Body of pancreas (tissue), 4 donors: ENCODE data around the gene GIPC1. TPM values are rescaled to one million over a fixed set of nuclear protein-coding genes. Genes with fewer than 3 reads are reported as not detected.
"Not testable (repeated sequence)": the region's sequence is repeated elsewhere in the genome, so short reads cannot be mapped to it uniquely, and the experiment has no call there.

Experiments
- ATAC-seq: fragments of 150-250 bp; one replicate; pipeline ENCODE4 v1.9.1; 2016
- DNase-seq, 4 donors: peaks; one replicate each; pipeline ENCODE4 v3.0.0-alpha.2; 2019
- H3K27ac ChIP-seq, 4 donors: fragments of 200-600 bp; sonication (generic); 1 replicate in 3 of 4; 2 replicates in 1 of 4; pipeline versions ENCODE4 v1.5.1 to v1.6.1; 2016 to 2019; ENCODE audit warnings: mild to moderate bottlenecking in 1 of 4, mixed read lengths in 1 of 4, moderate library complexity in 1 of 4
- H3K27me3 ChIP-seq, 2 donors: fragments of 200-600 bp; sonication (generic); one replicate each; pipeline ENCODE4 v1.6.0; 2016; ENCODE audit warnings: mild to moderate bottlenecking in 1 of 2
- H3K36me3 ChIP-seq, 2 donors: fragments of 200-600 bp; sonication (generic); replicated peaks in 1 of 2; 2 replicates each; pipeline ENCODE4 v1.5.1; 2016; ENCODE audit warnings: low read depth in 2 of 2; ENCODE audit not compliant: insufficient read depth in 1 of 2
- H3K4me1 ChIP-seq: fragments of 200-600 bp; sonication (generic); one replicate; pipeline ENCODE4 v1.6.0; 2016
- H3K4me3 ChIP-seq, 2 donors: fragments of 200-600 bp; sonication (generic); 1 replicate in 1 of 2; 2 replicates in 1 of 2; pipeline ENCODE4 v1.5.1; 2016 to 2019
- H3K9me3 ChIP-seq, 3 donors: fragments of 200-600 bp; sonication (generic); 1 replicate in 2 of 3; 2 replicates in 1 of 3; pipeline ENCODE4 v1.5.1; 2016
- POLR2A ChIP-seq, 3 donors: fragments of 450-650 bp; IDR thresholded peaks; one replicate each; pipeline ENCODE4 v1.6.1; 2016; ENCODE audit warnings: antibody characterized with exemption in 3 of 3, mild to moderate bottlenecking in 2 of 3
- WGBS, 2 donors: methylation state at CpG; one replicate each; pipeline ENCODE4 v1.1.5; 2017; 5-methylcytosine and 5-hydroxymethylcytosine counted together
- intact Hi-C: fragments of 100-400 bp; cut with DNase I; formaldehyde crosslinking; loops from one replicate; pipeline ENCODE4 v1.15.1; 2023
- total RNA-seq, 2 donors: library from RNA; depleted of rRNA; stranded (reverse); fragments of >200 nt; gene quantifications; one replicate each; pipeline ENCODE4 v1.1.0, GENCODE V29; 2016
- TF ChIP-seq, protein P1 (sequence below), 7 experiments: fragments of 450-650 bp in 4 of 7; fragments of 200-600 bp in 3 of 7; sonication (generic) in 3 of 7; IDR thresholded peaks; one replicate each; pipeline ENCODE4 v1.5.1; 2016 to 2019; ENCODE audit warnings: antibody characterized with exemption in 7 of 7

The GIPC1 gene
- total RNA-seq, 2 donors from 2014 or later = 34.5 to 120 TPM

DNA sequence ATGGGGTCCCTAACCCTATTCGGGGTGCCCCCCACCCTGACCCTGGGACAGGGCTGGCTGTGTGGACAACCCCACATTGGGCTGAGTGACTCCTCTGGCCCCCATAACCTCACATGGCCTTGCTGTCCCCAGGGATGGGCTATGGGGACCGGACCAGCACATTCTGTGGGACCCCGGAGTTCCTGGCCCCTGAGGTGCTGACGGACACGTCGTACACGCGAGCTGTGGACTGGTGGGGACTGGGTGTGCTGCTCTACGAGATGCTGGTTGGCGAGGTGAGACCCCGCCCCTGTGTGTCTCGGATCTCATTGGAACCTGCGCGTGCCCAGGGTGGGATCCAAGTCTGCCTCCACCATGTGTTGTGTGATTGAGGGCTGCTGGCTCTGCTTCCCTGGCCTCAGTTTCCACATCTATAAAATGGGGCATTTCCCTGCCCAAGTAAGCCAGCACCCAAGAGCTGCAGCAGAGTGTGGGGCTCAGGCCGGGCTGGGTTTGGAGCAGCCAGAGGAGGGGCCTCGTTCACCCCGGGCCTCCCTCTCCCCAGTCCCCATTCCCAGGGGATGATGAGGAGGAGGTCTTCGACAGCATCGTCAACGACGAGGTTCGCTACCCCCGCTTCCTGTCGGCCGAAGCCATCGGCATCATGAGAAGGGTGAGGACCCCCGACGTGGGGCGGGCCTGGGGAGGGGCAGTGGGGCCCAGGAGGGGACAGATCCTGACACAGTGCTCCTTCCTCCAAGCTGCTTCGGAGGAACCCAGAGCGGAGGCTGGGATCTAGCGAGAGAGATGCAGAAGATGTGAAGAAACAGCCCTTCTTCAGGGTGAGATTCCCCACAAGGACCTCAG, 25.7 kb downstream of the GIPC1 start:
- Histone ChIP-seq H3K36me3 (peaks cover 0 to 10% of the 10 kb centered on the region in 2 donors), H3K4me3 (no peak overlapping the region), H3K9me3 (no peaks in the 10 kb centered on the region), H3K27ac (no peak overlapping the region), H3K4me1 (peaks cover 33% of the 10 kb centered on the region), H3K27me3 (peaks cover 0 to 15% of the 10 kb centered on the region in 2 donors)
- TF ChIP-seq, protein P1, sequence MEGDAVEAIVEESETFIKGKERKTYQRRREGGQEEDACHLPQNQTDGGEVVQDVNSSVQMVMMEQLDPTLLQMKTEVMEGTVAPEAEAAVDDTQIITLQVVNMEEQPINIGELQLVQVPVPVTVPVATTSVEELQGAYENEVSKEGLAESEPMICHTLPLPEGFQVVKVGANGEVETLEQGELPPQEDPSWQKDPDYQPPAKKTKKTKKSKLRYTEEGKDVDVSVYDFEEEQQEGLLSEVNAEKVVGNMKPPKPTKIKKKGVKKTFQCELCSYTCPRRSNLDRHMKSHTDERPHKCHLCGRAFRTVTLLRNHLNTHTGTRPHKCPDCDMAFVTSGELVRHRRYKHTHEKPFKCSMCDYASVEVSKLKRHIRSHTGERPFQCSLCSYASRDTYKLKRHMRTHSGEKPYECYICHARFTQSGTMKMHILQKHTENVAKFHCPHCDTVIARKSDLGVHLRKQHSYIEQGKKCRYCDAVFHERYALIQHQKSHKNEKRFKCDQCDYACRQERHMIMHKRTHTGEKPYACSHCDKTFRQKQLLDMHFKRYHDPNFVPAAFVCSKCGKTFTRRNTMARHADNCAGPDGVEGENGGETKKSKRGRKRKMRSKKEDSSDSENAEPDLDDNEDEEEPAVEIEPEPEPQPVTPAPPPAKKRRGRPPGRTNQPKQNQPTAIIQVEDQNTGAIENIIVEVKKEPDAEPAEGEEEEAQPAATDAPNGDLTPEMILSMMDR (IDR thresholded peaks at IDR 0.05) = no peak
- TF ChIP-seq POLR2A (IDR thresholded peaks at IDR 0.05) = no peak
- ATAC-seq = no peak
- 87 to 89% methylated on average over 7 to 32 of the region's 32 CpGs for WGBS, 2 donors
- intact Hi-C loops = no loop called here
- DNase-seq = no peak

DNA sequence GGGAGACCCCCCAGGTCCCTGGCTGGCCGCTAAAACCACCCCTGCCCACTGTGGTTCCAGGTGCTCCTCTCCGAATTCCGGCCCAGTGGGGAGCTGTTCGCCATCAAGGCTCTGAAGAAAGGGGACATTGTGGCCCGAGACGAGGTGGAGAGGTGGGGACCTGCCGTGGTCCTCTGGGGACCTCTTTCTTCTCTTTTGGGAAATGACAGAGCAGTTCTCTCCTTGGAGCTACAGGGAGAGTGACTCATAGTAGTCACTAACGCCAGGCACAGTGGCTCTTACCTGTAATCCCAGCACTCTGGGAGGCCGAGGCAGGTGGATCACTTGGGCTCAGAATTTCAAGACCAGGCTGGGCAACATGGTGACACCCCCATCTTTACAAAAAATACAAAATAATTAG, 28.1 kb downstream of the GIPC1 start:
- ATAC-seq (no peak), DNase-seq (no peak)
- WGBS, 2 donors = 81 to 87% methylated on average over 5 to 9 of the region's 9 CpGs
- Histone ChIP-seq H3K27ac (no peak overlapping the region), H3K4me3 (no peak overlapping the region), H3K36me3 (peaks cover 0 to 25% of the 10 kb centered on the region in 2 donors), H3K9me3 (no peaks in the 10 kb centered on the region), H3K4me1 (peaks cover 12% of the 10 kb centered on the region), H3K27me3 (peaks cover 0 to 5% of the 10 kb centered on the region in 2 donors)
- no peak for TF ChIP-seq POLR2A (IDR thresholded peaks at IDR 0.05)
- TF ChIP-seq, protein P1 (IDR thresholded peaks at IDR 0.05) = no peak
- intact Hi-C loops = no loop called here

DNA sequence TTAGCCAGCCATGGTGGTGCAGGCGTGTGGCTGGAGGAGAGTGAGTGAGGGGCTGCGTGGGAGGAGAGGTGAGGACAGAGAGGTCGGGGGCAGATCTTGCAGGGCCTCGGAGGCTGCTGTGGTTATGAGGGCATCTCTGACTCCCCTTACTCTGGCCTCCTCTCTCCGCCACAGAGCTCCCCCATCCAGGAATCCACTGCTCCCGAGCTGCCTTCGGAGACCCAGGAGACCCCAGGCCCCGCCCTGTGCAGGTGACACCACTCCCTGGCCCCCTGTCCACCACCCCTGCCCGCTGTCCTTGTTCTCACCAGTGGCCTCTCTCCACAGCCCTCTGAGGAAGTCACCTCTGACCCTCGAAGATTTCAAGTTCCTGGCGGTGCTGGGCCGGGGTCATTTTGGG, 28.5 kb downstream of the GIPC1 start:
- Histone ChIP-seq H3K27ac (no peak overlapping the region), H3K4me1 (peaks cover 8% of the 10 kb centered on the region), H3K4me3 (no peak overlapping the region), H3K27me3 (peaks cover 0 to under 1% of the 10 kb centered on the region in 2 donors), H3K36me3 (peaks cover 0 to 27% of the 10 kb centered on the region in 2 donors), H3K9me3 (no peaks in the 10 kb centered on the region)
- TF ChIP-seq, protein P1 (IDR thresholded peaks at IDR 0.05) = no peak
- no peak for TF ChIP-seq POLR2A (IDR thresholded peaks at IDR 0.05)
- ATAC-seq (no peak), DNase-seq (no peak)
- intact Hi-C loops = no loop called here
- 85 to 89% methylated on average over 12 of the region's 12 CpGs for WGBS, 2 donors

DNA sequence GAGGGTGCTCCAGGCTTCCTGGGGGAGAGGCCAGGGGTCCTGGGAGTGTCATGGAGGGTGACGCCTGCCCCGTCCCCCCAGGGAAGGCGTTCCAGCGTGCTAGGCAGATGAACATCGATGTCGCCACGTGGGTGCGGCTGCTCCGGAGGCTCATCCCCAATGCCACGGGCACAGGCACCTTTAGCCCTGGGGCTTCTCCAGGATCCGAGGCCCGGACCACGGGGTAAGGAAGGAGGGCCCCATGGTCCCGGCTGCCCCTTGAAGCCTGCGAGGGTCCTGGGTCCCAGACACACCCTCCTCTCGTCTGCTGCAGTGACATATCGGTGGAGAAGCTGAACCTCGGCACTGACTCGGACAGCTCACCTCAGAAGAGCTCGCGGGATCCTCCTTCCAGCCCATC, 32.2 kb downstream of the GIPC1 start:
- Histone ChIP-seq H3K36me3 (peaks cover 0 to 23% of the 10 kb centered on the region in 2 donors), H3K4me3 (no peak overlapping the region), H3K4me1 (no peaks in the 10 kb centered on the region), H3K27ac (no peak overlapping the region), H3K27me3 (no peaks in the 10 kb centered on the region), H3K9me3 (no peaks in the 10 kb centered on the region)
- TF ChIP-seq, protein P1 (IDR thresholded peaks at IDR 0.05) = no peak
- TF ChIP-seq POLR2A (IDR thresholded peaks at IDR 0.05) = no peak
- 94 to 96% methylated on average over 12 to 13 of the region's 21 CpGs for WGBS, 2 donors
- DNase-seq = no peak
- intact Hi-C loops = no loop called here
- ATAC-seq = no peak

DNA sequence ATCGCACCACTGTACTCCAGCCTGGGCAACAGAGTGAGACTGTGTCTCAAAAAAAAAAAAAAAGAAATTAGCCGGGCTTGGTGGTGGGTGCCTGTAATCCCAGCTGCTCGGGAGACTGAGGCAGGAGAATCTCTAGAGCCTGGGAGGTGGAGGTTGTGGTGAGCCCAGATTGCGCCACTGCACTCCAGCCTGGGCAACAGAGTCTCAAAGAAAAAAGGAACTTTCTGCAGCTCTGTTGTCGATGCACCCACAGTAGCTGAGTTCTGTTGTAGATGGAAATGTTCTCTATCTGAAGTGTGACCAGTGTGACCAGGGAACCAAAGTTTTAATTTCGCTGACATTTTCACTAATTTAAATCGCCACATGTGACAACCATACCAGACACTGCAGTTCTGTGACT, 33.5 kb downstream of the GIPC1 start:
- intact Hi-C loops, H3K4me1 ChIP-seq, DNase-seq, H3K27ac ChIP-seq, H3K27me3 ChIP-seq, ATAC-seq, H3K9me3 ChIP-seq, H3K4me3 ChIP-seq: not testable (repeated sequence)
- H3K36me3 ChIP-seq = peaks cover 0 to 24% of the 10 kb centered on the region in 2 donors
- WGBS, 2 donors = 90 to 95% methylated on average over 7 of the region's 7 CpGs
